ENCODE measurements around the gene ZNF217.

DNA sequence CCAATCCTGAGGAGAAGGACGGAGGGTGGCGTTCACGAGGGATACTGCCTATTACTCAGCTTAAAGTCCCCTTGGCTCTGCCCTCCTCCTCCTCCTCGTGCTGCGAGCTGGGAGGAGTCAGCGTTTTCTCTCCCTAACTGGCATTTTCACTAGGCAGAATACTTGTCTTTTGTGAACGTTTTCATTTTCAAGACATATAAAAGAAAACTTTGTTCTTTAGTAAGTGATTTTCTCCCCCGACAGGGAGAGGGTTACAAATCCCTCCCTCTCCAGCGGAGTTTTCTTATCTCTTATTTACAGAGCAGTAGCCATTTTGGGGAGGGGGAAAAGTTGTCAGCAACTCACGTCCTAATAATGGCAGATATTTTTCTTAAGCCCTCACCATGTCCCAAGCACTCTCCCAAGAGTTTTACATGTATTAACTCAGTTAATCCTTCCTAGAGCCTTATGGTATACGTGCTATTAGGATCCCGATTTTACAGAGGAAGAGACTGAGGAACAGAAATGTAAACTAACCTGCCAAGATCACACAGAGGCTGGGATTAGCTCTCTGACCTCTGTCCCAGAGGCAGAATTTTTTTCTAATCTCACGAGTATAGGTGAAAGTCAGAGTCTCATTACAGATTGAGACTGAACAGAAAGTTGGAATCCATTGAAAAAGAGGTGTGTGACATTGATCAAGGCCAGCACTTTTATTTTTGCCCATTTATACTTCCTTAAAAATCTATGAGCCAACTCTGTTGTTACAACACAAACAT is 30.0 kb upstream of the ZNF217 start:
- TF ChIP-seq, protein P1, sequence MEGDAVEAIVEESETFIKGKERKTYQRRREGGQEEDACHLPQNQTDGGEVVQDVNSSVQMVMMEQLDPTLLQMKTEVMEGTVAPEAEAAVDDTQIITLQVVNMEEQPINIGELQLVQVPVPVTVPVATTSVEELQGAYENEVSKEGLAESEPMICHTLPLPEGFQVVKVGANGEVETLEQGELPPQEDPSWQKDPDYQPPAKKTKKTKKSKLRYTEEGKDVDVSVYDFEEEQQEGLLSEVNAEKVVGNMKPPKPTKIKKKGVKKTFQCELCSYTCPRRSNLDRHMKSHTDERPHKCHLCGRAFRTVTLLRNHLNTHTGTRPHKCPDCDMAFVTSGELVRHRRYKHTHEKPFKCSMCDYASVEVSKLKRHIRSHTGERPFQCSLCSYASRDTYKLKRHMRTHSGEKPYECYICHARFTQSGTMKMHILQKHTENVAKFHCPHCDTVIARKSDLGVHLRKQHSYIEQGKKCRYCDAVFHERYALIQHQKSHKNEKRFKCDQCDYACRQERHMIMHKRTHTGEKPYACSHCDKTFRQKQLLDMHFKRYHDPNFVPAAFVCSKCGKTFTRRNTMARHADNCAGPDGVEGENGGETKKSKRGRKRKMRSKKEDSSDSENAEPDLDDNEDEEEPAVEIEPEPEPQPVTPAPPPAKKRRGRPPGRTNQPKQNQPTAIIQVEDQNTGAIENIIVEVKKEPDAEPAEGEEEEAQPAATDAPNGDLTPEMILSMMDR (IDR thresholded peaks at IDR 0.05; ENCODE audit: insufficient read depth, low read length, poor library complexity, severe bottlenecking), result no peak
- TF ChIP-seq EZH2phosphoT487 (conservative IDR thresholded peaks at IDR 0.05; ENCODE audit: low read length), result no peak
